ENCODE results near the gene WDR33. TPM values are rescaled to one million over a fixed set of nuclear protein-coding genes. Genes with fewer than 3 reads are reported as not detected.

WDR33 gene
- total and polyA plus RNA-seq, 12 donors, result 13.8 to 59.8 (median 42.1) TPM

DNA sequence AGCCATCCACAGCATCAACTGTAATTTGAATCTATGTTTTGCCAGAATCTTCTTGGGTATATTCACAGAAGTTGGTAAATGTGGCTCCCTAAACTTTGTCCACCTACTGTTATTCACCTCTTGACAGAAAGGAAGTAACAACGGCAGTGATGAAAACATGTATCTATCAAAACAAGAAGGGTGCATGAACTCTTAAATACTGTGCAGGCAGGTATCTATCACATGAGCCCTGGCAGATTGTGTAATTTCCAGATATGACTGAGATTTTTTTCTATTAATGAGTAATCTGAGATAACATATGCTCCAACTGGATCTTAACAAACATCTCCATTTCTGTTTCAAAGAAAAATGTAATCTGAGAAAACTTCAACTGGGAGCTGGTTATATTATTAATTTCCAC lies 73.1 kb downstream of the WDR33 start:
- no peak overlapping the region for H3K27ac ChIP-seq
- H3K27me3 ChIP-seq, result no peaks in the 10 kb centered on the region
- TF ChIP-seq, protein P1, sequence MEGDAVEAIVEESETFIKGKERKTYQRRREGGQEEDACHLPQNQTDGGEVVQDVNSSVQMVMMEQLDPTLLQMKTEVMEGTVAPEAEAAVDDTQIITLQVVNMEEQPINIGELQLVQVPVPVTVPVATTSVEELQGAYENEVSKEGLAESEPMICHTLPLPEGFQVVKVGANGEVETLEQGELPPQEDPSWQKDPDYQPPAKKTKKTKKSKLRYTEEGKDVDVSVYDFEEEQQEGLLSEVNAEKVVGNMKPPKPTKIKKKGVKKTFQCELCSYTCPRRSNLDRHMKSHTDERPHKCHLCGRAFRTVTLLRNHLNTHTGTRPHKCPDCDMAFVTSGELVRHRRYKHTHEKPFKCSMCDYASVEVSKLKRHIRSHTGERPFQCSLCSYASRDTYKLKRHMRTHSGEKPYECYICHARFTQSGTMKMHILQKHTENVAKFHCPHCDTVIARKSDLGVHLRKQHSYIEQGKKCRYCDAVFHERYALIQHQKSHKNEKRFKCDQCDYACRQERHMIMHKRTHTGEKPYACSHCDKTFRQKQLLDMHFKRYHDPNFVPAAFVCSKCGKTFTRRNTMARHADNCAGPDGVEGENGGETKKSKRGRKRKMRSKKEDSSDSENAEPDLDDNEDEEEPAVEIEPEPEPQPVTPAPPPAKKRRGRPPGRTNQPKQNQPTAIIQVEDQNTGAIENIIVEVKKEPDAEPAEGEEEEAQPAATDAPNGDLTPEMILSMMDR (IDR thresholded peaks at IDR 0.05), result no peak
- no peak for TF ChIP-seq POLR2A (IDR thresholded peaks at IDR 0.05)
- H3K4me3 ChIP-seq, result no peak overlapping the region
- WGBS, 4 donors, result 57 to 79% (median 71%) methylated on average over 1 of the region's 1 CpG
- no peak for DNase-seq
- no peaks in the 10 kb centered on the region for H3K36me3 ChIP-seq (replicated peaks in 1 of 2)
- no peaks in the 10 kb centered on the region for H3K9me3 ChIP-seq (replicated peaks in 1 of 3)
- intact Hi-C loops (cut with DNase I), result no loop called here
- peaks cover 0 to 14% of the 10 kb centered on the region in 2 donors for H3K4me1 ChIP-seq (replicated peaks in 1 of 2)

DNA sequence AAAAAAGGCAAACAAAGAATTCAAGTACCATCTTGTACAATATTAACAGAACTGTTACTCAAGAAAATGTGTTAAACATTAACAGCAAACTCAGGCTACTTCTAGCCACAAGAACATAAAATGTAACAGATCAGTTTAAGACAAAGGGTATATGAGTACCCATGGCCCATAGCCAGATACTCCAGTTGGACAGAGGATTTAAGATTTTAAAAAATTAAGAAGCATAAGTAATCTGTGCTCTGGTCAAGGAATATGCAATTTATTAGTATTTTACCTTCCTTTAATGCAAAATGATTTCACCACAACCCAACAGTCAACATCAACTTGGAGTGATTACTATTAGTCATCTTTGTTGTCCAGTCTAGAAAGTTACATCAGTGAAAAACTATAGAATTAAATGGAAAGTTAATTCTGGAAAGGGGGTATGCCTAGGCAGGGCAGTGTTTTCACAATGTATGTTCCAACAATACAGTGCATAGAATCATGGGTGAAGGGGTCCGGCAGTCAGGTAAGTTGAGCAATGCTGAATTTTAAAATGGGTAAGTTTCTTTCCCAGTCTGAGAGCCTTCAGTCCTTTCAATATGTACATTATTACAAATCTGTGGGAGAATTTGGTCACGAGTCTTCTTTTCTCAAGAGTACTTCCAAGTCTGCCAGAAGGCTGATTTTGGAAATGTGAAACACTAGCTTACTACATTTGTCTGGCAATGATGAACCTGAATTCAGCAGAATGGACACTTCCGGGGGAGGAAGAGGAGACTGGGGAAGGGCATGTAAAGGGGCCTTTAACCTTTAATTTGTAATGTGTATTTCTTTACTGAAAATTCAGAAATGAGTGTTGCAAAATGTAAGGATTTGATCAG lies 75.2 kb downstream of the WDR33 start:
- Histone ChIP-seq H3K4me1 (replicated peaks in 1 of 2) (peaks cover 0 to 14% of the 10 kb centered on the region in 2 donors), H3K9me3 (replicated peaks in 1 of 3) (no peaks in the 10 kb centered on the region), H3K27ac (no peak overlapping the region), H3K27me3 (no peaks in the 10 kb centered on the region), H3K36me3 (replicated peaks in 1 of 2) (no peaks in the 10 kb centered on the region), H3K4me3 (no peak overlapping the region)
- WGBS, 4 donors, result 90 to 98% (median 92%) methylated on average over 3 of the region's 3 CpGs
- no peak for DNase-seq
- intact Hi-C loops (cut with DNase I), result no loop called here
- TF ChIP-seq, protein P1 (IDR thresholded peaks at IDR 0.05), result no peak
- no peak for TF ChIP-seq POLR2A (IDR thresholded peaks at IDR 0.05)

DNA sequence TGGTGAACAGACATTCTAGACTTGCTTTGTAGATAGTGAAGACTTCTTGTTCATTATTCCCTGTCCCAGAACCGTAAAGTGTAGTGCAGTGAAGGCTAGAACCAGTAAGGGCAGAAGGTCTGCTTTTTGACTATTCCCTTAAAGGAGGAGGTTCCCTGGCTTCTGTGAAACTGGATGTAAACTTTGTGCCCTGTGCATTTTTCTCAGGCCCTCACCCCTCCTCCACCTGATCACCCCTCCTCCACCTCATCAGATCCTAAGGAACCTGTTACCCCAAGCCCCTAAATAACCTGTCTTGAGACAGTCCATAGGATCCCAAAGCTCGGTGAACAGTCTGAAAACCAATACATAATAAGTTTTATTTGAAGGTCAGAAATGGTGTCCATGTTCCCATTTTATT lies 75.9 kb downstream of the WDR33 start:
- Histone ChIP-seq H3K4me1 (replicated peaks in 1 of 2) (peaks cover 0 to 14% of the 10 kb centered on the region in 2 donors), H3K4me3 (no peak overlapping the region), H3K36me3 (replicated peaks in 1 of 2) (no peaks in the 10 kb centered on the region), H3K27me3 (no peaks in the 10 kb centered on the region), H3K9me3 (replicated peaks in 1 of 3) (no peaks in the 10 kb centered on the region), H3K27ac (no peak overlapping the region)
- TF ChIP-seq, protein P1 (IDR thresholded peaks at IDR 0.05), result no peak
- no peak for TF ChIP-seq POLR2A (IDR thresholded peaks at IDR 0.05)
- intact Hi-C loops (cut with DNase I), result no loop called here
- 86 to 94% (median 91%) methylated on average over 2 of the region's 2 CpGs for WGBS, 4 donors
- no peak for DNase-seq

DNA sequence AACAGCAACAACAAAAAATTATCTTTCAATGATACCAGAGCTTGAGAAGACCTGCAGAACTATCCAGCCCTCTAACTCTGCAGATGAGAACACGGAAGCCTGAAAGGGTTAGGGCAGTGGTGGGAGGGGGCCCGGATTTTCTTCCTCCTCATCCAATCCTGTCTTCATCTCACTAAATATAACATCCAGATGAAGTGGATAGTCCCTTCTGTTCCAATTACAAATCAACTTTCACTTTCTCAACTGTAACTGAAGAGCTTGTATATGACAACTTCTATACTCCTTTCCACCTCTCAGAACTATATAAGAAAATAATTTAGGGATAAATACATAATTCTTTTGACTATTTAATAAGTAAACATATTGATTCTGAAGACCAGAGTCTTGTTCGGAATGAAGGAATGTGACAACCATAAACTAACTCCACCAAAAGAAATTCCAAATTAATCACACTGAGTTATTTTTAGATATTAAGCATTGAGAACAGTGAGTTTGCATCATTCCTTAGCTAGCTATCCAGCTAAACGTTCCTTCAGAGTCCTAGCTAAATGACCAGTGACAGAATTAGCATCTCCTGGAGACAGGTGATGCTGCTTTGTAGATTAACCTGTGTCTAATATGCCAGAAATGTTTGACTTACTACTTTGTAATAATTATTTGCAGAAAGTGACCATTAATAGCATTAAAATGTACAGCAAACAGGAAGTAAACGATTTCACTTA lies 77.0 kb downstream of the WDR33 start:
- 30 to 35% (median 31%) methylated on average over 5 of the region's 5 CpGs for WGBS, 4 donors
- DNase-seq, result no peak
- Histone ChIP-seq H3K9me3 (replicated peaks in 1 of 3) (no peaks in the 10 kb centered on the region), H3K4me1 (replicated peaks in 1 of 2) (peaks cover 0 to 14% of the 10 kb centered on the region in 2 donors), H3K4me3 (peak overlapping the region in 2 of 4 donors; percentile 3 to 41), H3K36me3 (replicated peaks in 1 of 2) (no peaks in the 10 kb centered on the region), H3K27me3 (no peaks in the 10 kb centered on the region), H3K27ac (peak overlapping the region in 3 of 5 donors; percentile 0 to 60 (median 45))
- TF ChIP-seq POLR2A (IDR thresholded peaks at IDR 0.05), result peak in 1 of 2 donors; percentile 27
- TF ChIP-seq, protein P1 (IDR thresholded peaks at IDR 0.05), result no peak
- intact Hi-C loops (cut with DNase I), result no loop called here
